ENCODE results near the gene BRD7.

Gene BRD7

DNA sequence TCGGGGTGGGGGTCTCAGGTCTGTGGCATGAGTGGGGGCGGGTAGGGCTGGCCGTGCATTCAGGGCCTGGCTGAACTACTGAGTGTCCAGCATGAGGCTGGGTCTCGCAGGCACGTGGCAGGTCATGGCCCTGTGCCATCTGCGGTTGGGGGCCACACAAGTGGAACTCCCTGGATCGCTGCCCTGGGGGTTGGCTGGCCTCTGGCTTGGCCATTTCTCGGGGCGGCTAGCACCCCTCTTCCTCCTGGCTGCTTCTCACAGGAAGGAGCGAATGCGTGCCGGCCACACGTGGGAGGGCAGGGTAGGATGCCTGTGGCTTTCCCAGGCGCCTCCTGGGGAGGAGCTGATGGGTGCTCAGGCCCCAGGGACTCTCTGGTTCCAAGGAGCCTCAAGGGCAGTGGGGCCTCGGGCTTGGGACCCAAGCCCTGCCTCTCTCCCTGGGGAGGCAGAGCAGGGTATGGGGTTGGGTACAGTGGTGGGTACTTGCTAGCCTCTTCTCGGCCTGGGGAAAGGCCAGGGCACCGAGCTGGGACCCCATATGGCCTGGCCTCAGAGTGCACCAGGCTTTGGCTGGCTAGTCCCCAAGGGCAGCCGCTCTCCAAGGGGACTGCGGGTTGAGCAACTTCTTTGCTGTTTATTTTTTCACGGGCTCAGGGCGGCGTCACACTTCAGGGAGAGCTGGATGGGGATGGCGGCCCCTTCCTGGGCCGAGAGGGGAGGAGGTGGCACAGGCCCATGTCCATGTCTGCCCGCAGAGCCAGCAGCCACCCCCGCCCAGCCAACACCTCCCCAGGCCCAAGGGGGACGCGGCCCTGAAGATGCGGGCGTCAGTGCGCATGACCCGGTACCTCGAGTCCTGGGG is 65.0 kb downstream of the BRD7 start:
- DNase-seq (ENCODE audit: low spot score), result no peak

DNA sequence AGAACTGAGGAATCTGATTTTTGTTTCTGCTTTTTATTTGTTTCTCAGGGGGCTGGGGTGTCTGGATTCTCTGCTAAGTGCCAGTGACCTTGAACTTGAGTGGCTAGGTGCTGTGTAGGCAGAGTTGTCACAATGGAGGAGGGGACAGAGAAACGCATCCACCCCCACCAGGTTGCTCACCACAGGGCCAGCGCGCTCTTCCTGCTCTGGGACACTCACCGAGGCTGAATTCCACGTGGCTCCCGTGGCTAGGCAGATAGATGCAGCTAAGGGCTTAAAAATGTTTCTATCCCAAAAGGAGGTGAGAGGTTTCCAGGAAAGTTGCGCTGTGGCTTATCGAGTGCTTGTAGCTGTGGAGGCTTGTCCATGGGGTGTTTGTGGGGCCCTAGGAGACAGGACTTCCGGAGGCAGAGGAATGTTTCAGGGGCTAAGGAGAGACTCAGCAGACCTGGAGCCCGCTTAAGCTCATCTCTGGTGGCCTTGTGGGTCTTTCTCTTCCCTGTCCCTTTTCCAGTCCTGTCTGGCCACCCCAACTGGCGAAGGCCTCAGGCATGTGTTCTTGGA is 65.7 kb downstream of the BRD7 start:
- DNase-seq (ENCODE audit: low spot score), result no peak

DNA sequence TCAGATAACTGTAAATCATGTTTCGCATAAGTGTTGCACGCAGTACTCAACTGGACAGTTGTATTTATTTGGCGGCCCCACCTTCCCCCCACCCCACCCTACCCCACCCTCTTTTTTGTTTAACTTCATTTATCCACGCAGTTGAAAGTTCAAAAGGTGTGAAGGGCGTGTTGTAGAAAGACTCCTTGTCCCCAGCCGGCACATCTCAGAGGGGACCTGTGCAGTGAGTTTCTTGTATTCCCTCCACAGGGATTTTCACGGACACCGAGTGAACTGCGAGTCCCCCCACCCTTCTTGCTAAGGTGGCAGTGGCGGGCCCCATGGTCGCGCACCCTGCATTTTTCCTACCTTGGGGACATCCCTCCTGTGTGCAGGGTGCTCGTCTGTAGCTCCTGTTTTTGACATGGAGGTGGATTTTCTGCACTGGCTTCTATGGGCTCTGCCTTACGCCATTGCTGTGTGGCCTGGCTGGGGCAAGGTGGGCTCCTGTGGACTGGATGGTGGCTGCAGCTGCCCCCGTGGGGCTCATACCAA is 66.2 kb downstream of the BRD7 start:
- no peak for DNase-seq (ENCODE audit: low spot score)

DNA sequence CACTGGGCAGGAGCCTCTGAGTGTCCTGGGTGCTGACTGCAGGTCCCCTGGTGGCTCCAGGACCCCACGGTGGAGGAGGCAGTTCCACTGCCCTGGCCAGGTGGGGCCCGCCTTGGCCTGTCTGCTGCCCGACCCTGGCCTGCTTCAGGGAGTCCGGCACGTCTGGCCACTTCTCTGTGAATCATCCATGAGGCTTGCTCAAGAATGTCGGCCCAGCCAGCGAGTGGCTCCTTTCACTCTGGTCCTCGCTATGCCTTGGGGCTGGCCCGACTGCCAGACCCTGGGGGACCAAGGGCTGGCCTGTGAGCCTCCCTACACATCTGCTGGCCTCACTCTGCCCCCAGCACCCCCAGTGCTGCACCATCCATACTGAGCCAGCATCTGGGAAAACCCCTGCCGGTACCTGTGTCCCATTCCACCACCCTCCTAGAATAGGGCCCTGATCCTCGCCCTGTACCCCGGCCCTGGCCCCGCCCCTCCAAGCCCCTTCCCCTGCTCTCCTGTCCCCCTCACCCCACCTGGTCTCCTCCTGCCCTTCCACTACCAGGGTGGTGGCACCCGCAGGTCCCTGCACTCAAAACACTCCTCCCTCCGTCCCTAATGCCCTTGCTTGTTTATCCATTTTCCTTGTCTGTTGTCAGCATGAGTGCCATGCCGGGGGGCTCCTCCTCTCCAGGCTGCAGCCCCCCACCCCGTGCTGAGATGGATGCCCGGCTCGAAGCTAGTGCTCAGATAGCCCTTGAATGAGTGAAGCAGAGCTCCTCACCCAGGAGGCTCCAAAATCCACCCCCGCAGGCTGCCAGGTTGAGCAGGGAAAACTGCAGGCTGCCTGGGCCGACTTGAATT is 66.9 kb downstream of the BRD7 start:
- no peak for DNase-seq (ENCODE audit: low spot score)

DNA sequence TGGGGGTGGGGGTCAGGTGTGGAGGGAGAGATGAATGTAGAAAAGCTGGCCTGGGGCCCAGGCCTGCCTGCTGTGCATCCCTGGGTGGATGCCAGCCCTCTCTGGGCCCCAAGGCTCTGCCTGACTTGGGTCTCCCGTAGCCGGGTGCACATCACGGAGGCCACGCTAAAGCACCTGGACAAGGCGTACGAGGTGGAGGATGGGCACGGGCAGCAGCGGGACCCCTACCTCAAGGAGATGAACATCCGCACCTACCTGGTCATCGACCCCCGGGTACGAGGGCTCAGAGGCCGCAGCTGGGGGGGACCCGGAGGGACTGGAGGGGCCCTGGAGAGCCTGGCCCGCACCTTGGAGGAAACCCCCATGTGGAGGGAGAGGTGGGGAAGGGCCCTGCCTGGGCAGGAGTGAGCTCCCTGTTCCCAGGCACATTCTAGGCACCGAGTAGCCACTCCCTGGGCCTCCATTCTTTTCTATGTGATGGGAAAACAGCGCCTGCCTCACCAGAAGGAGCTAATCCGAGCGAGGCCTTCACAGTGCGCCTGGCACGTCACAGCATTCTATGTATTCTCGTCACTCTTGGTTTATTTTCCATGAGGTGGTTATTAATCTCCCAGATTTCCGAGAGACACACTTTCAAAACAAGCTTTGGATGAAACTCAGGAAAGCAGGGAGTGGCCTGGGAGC is 67.7 kb downstream of the BRD7 start:
- no peak for DNase-seq (ENCODE audit: low spot score)

DNA sequence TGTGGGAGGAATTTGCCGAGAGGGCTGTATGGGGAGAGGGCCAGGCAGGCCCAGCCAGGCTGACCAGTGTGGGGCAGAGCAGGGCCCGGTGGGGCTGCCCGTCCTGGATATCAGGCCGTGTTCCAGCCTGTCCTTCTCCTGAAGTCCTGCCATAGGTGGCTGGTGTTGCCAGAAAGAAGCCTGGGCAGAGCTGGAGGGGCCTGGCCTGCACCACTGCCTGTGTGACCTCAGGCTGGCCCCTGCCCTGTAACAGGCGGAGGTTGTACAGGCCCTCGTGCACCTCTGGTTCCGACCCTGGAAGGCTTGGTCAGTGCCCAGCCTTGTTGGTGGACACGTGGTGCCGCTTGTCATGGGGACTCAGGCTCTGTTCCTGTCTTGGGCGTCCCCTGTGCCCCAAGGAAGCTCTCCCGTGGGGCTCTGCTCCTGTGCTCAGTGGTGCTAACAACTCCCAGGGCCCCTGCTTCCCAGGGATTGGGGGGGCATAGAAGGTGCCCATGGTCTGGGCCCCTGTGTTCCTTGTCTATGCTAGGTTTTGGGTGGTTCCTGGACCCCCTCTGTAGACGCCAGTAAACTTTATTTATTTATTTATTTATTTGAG is 69.2 kb downstream of the BRD7 start:
- no peak for DNase-seq (ENCODE audit: low spot score)

DNA sequence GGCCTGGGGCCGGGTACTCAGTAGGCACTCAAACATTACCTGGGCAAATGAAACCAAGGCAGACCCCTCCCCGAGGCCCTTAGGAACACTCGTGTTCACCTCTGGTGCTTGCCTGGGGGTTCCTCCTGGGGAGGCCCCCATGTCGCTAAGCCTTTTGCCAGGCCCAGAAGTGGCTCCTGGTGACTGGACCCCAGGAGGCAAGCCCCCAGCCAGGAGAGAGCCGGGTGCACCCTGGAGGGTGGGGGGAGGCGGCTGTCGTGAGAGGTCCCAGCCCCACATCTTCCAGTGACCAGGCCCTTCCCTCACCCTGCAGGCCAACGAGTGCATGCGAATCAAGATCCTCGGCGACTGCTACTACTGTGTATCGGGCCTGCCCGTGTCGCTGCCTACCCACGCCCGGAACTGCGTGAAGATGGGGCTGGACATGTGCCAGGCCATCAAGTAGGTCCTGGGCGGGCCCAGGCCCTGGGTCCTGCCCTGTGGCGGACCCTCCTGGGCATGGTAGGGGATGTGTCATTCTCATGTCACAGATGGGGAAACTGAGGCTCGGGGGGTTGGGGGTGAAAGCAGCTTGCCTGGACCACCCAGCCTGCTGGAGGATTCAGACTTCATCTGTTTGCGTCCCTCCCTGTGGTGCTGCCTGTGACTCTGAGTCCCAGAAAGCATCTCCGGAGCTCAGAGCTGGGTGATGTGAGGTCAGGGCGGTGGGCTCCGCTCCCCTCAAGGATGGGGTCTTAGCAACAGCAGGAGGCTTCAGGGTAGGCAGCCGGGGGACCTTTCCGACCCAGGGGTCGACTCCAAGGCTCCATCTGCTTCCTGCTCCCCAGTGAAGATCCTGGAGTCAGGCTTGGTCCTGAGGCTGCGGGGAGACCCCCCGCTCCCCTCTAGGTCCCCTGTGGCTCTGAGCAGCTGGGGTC is 69.9 kb downstream of the BRD7 start:
- no peak for DNase-seq (ENCODE audit: low spot score)

DNA sequence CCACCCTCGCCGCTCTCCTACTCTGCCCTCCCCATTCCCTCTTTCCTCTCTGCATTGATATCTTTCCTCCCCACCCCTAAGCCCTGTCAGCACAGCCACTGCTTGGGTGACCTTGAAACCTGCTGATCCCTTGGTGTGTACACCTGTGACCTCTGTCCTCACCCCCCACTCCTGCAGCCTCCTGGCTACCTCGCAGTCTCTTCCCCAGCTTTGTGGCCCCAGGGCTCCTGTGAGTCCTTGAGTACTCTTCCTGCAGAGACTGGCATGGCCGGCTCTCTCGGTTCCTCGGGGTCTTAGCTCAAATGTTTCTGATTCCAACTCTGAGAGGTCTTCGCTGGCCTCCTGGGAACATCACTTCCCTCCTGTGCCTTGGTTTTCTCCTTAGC is 70.7 kb downstream of the BRD7 start:
- no peak for DNase-seq (ENCODE audit: low spot score)

DNA sequence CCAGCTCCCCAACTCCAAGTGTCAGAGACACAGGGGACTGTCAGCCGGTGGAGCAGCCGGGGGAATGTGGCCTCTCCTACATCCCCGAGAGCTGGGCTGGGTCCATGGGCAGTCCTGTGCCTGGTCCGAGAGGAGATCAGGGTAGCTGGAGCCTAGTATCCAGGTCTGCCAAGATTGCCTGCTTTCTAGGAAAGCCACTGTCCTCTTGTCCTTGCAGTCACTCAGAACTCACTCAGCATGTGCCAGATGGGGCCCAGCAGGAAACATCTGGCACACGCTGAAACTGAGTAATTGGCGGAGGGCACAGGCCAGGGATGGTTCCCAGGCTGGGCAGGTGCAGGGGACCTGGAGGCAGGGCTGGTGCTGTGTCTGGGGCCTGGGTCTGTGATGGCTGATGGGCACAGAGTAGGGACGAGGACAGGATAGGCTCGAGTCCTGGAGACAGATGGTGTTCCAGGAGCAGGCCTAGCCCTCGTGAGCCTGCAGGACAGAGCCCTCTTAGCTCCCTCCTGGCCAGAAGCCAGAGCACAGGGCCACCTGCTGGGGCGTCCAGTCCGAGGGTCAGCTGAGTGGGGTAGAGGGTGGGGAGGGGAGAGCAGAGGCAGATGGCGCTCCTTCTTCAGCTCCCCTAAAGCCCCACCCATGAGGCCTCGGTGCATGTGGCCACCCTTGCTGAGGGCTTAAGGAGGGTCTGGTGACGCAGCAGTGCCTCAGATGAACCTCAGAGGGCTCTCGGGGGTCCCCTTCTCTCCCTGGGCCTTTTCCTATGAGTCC is 71.3 kb downstream of the BRD7 start:
- no peak for DNase-seq (ENCODE audit: low spot score)

DNA sequence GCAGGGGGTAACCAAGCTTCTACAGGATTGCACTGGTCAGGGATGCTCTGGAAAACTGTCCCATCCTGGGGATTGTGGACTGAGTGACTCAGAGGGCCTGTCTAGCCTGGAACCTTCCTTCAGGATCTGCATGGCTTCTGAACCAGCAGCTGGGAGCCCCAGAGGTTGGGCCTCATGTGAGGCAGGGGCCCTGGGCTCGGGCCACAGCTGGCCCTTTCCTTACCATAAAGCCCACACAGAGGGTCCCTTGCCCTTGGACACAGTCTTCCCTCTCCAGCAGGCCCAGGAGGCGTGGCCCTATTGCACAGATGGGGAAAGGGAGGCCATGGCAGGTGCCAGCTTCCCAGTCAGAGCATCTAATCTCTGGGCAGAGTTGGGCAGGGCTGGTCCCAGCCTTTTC is 72.0 kb downstream of the BRD7 start:
- DNase-seq (ENCODE audit: low spot score), result no peak

DNA sequence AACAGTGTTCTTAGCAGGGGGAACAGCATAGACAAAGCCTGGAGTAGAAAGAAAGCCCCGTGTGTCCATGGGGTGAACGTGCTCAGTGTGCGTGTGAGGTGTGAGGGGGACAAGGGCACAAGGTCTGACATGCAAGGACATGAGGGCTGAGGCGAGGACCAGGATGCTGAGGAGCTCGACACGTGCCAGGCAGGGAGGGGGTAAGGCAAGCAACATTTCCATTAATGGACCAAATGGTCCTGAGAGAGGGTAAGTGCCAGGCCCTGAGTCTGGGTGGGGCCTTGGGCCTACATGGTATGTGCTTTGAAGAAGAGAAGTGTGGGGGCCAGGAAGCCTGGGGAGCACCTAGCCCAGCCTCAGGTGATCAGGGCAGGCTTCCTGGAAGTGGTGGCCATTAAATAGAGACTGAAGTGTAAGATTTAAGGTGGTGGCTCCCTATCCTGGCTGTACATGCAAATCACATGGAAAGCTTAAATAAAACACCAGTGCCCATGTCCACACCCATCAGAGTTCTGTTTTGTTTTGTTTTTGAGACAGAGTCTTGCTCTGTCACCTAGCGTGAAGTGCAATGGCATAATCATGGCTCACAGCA is 73.2 kb downstream of the BRD7 start:
- no peak for DNase-seq (ENCODE audit: low spot score)

DNA sequence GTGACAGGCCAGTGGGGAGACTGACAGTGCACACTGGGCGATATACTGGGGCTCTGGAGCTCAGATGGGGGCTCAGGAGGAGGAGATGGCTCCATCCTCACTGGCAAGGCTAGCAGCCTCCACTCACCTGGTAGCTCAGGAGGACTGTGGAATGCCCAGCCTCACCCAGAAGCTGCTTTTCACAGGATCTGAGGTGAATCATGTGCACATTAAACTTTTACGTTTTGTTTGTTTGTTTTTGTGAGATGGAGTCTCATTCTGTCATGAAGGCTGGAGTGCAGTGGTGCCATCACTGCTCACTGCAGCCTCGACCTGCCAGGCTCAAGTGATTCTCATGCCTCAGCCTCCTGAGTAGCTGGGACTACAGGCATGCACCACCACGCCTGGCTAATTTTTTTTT is 73.8 kb downstream of the BRD7 start:
- no peak for DNase-seq (ENCODE audit: low spot score)

DNA sequence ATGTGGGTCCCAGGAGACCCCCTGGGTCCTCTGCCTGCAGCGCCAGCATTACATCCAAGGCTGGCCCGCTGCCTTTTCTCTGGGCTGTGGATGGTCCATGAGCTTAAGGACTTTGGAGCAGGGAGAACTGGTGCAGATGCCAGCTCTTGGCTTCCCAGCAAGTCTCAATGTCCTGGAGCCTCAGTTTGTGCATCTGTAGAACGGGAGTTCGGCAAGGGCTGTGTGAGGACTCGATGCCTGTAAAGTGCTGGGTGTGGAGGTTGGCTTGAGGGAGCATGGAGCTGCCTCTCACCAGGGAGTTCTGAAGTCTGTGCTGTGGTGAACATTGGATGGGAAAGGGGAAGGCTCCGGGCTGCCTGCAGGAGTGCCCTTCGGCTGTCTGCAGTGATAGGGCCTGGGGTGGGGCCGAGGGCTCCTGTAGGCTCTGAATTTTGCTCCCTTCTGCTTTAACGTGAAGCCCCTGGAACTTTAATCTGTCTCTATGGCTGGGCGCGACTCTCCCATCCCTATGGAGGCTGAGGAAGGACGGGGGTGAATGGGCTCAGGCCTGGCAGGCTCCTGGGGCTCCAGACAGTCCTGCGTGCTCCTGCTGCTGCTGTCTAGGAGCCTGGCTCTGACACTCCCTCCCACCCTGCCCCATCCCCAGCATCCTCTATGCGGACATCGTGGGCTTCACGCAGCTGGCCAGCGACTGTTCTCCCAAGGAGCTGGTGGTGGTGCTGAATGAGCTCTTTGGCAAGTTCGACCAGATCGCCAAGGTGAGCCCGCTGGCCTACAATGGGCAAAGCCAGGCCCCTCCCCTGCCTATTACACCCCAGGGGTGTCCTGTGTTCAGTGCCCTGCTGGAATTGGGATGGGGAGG is 74.6 kb downstream of the BRD7 start:
- DNase-seq (ENCODE audit: low spot score), result no peak

DNA sequence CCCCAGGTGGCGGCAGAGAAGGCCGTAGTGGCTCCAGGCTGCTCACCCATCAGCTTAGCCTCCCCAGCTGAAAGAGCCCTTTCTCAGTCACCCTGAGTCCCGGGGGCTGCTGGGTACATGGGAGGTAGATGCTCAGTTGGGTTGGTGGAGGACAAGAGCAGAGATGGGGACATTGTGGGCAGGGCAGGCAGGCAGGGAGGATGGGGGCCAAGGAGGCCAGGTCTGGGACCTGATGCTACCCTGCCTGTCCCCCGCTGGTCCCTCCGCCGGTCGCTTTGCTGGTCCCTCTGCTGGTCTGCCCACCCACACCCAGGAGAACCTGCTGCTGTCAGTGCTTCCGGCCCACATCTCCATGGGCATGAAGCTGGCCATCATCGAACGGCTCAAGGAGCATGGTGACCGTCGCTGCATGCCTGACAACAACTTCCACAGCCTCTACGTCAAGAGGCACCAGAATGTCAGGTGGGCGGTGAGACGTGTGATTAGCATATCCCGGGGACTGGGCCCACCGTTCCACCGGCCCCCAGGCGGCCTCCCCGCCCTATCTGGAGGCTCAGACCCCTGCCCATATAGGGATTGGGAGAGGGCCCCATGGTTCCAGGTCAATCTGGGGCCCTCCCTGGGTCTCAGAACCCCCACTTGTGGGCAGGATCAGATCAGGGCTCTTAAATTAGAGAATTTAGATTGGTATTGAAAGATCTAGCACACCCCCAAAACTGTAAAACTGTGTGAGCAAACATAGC is 75.6 kb downstream of the BRD7 start:
- no peak for DNase-seq (ENCODE audit: low spot score)

DNA sequence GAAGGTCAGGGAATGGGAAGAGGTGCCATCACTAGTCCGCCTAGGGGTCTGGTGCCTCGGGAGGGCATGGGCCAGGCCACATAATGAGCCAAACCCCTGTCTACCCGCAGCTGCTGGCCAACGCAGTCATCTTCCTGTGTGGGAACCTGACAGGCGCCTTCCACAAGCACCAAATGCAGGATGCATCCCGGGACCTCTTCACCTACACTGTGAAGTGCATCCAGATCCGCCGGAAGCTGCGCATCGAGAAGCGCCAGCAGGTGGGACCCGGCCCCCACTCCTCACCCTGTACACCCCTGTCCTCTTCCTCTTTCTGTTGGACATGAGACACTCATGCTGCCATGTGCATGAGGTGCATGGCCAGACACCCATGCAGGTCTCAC is 76.2 kb downstream of the BRD7 start:
- DNase-seq (ENCODE audit: low spot score), result no peak

DNA sequence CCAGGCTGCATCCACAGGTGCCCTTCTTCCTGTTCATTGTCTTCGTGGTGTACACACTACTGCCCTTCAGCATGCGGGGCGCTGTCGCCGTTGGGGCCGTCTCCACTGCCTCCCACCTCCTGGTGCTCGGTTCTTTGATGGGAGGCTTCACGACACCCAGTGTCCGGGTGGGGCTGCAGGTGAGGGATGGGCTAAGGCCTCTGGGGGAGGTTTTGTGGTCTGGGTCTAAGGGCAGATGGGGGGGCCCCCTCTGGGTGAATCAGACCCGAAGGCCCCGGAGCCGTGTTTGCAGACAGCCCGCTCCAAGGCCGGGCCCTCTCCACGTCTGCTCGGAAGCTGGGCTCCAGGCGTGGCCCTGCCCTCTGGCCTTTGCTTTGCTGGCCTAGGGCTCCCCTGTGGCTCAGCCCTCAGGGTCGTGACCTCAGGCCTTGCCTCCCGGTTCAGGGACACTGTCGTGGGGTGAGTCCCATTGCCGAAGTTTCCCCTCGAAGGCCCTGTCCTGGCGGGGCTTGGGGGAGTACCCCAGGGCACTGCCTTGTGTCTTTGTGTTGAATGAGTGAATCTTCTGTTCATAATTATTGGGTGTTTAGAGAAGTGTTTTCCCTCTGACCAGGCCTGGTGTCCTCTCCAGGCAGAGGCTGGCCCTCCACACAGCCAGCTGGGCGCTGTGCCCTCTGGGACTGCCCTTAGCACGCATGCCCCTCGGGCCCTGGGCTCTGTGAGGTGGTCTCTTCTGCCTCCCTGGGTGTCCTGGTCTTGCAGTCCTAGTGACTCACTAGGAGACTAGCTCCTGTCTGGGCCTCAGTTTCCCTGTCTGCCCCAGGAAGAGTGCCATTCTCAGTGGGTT is 76.8 kb downstream of the BRD7 start:
- DNase-seq (ENCODE audit: low spot score), result no peak

DNA sequence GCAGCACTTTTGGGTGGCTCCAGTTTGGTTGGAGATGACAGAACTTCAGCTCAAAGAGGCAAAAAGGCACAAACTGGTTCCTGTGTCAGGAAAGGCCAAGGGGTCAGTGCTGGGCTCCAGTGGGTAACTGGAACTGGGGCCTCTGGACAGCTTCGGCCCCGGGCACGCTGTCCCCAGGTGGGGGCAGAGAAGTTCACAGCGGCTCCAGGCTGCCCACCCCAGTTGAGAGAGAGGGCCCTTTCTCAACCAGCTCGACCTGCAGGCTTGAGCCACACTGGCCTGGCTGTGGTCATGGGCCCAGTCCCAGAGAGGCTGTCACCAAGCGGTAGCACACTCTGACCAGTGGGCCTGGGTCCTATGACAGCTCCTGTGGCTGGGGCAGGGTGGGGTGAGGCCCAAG is 77.9 kb downstream of the BRD7 start:
- DNase-seq (ENCODE audit: low spot score), result no peak
